Activated CD4-positive, alpha-beta T cell treated with anti-CD3 and anti-CD28 coated beads for 36 hours (primary cell): ENCODE data around the gene PSPH. TPM values are rescaled to one million over a fixed set of nuclear protein-coding genes. Genes with fewer than 3 reads are reported as not detected.

Experiments
- ATAC-seq: fragments of 200-7000 bp; cut with Tn5 transposase; one replicate; pipeline ENCODE4 v1.10.0; 2021; ENCODE audit warnings: mild to moderate bottlenecking, moderate library complexity
- CTCF ChIA-PET: fragments of 350-600 bp; sonication (Branson Sonifier 250); formaldehyde crosslinking; loops from one replicate; lab custom pipeline; 2021; ENCODE audit warnings: antibody characterized with exemption; lab: Charles Lee
- POLR2A ChIA-PET: fragments of 350-600 bp; sonication (Branson Sonifier 250); formaldehyde crosslinking; loops from one replicate; lab custom pipeline; 2021; ENCODE audit warnings: antibody characterized with exemption, inconsistent platforms; lab: Charles Lee
- DNase-seq: peaks from one replicate; pipeline ENCODE4 v3.0.0-alpha.2; 2020
- H3K27ac Mint-ChIP-seq: one replicate; pipeline ENCODE4 v1.8.0; 2021; ENCODE audit warnings: mixed read lengths
- H3K27me3 Mint-ChIP-seq: one replicate; pipeline ENCODE4 v1.8.0; 2021; ENCODE audit warnings: mixed read lengths
- H3K36me3 Mint-ChIP-seq: one replicate; pipeline ENCODE4 v1.8.0; 2021; ENCODE audit warnings: low read depth, mixed read lengths
- H3K4me1 Mint-ChIP-seq: one replicate; pipeline ENCODE4 v1.8.0; 2021; ENCODE audit warnings: mixed read lengths
- H3K4me3 Mint-ChIP-seq: one replicate; pipeline ENCODE4 v1.8.0; 2021; ENCODE audit warnings: mild to moderate bottlenecking, moderate library complexity, mixed read lengths
- H3K9me3 Mint-ChIP-seq: one replicate; pipeline ENCODE4 v1.8.0; 2021; ENCODE audit warnings: low read depth, mixed read lengths
- intact Hi-C, 2 experiments: fragments of 100-400 bp; cut with DNase I in 1 of 2; cut with micrococcal nuclease in 1 of 2; formaldehyde crosslinking; loops; one replicate each; pipeline versions ENCODE4 v1.14.2 to v1.15.1; 2022 to 2024; cut with DNase I, micrococcal nuclease
- total RNA-seq, 2 experiments: library from RNA; stranded (reverse); gene quantifications; one replicate each; pipeline ENCODE4 v1.2.3, GENCODE V29; 2021

PSPH gene
- total RNA-seq, 2 experiments from 2014 or later: 24.4 to 30.3 TPM

DNA sequence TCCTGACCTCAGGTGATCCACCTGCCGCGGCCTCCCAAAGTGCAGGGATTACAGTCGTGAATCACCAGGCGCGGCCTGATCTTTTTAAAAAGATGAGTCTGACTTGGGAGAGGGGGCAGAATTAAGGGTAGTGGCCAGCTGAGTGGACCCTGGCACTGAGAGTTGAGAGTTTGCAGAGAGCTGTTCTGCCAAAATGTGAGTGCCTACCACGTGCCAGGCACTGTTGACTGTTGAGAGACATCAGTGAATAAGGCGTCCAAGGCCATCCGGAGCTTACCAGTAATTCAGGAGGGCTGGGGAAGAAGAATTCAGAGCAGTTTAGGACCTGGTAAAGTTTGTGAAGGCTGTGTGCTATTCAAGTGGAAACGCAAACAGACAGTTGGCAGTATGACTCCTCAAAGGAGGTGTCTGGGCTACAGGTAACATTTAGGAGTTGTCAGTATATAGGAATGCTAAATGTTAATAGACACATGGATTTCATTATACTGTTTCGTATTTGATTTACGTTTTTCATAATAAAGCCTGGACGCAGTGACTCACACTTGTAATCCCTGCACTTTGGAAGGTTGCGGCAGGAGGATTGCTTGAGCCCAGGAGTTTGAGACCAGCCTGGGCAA lies 85.3 kb downstream of the PSPH start:
- H3K4me3 Mint-ChIP-seq: peak overlapping the region; percentile 86
- H3K4me1 Mint-ChIP-seq: peaks cover 40% of the 10 kb centered on the region
- no peaks in the 10 kb centered on the region for H3K9me3 Mint-ChIP-seq
- ChIA-PET POLR2A (interaction anchor here (1.2 kb wide), 1 partner anchor 85 kb away, joined by 4 read pairs; the partner anchor contains the start of gene PSPH), CTCF (interaction anchor here (1.5 kb wide), 1 partner anchor 11 kb away, joined by 6 read pairs; no protein-coding TSS in a partner anchor)
- no peaks in the 10 kb centered on the region for H3K27me3 Mint-ChIP-seq
- H3K27ac Mint-ChIP-seq: peak overlapping the region; percentile 42
- intact Hi-C loops: loop anchor here in 1 of 2 experiments (5.0 kb wide), 1 partner anchor 86 kb away; the partner anchor contains the start of genes CCT6A and PSPH
- no peak for ATAC-seq
- H3K36me3 Mint-ChIP-seq: peaks cover 22% of the 10 kb centered on the region
- no peak for DNase-seq

DNA sequence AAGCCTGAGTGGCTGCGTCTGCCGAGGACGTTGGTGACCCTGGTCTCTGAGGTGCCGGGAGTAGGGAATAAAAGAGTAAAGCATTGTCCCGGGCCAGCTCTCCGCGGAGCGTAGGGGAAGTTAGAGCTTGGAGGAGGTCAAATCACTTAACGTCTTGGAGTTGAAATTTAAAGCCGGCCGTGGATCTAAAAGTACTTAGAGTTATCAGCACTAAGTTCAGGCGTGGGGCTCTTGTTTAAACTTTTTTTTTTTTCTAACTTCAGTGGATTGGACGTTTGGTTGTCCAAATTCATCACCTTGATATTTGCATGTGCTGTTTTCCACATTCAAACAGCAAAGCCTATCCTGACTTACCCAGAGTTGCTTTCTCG lies 86.2 kb downstream of the PSPH start:
- intact Hi-C loops: loop anchor here in 1 of 2 experiments (5.0 kb wide), 1 partner anchor 87 kb away; the partner anchor contains the start of genes CCT6A and PSPH
- ATAC-seq (no peak), DNase-seq (no peak)
- Mint-ChIP-seq H3K9me3 (no peaks in the 10 kb centered on the region), H3K4me1 (peaks cover 36% of the 10 kb centered on the region), H3K36me3 (peaks cover 19% of the 10 kb centered on the region), H3K4me3 (peak overlapping the region; percentile 86), H3K27ac (peak overlapping the region; percentile 90), H3K27me3 (no peaks in the 10 kb centered on the region)
- ChIA-PET CTCF (interaction anchor here (0.6 to 1.5 kb wide), 8 partner anchors 10 to 324 kb away, joined by 3 to 6 read pairs (median 4); partner anchors contain the start of genes CCT6A and PSPH), POLR2A (no interaction called here)

DNA sequence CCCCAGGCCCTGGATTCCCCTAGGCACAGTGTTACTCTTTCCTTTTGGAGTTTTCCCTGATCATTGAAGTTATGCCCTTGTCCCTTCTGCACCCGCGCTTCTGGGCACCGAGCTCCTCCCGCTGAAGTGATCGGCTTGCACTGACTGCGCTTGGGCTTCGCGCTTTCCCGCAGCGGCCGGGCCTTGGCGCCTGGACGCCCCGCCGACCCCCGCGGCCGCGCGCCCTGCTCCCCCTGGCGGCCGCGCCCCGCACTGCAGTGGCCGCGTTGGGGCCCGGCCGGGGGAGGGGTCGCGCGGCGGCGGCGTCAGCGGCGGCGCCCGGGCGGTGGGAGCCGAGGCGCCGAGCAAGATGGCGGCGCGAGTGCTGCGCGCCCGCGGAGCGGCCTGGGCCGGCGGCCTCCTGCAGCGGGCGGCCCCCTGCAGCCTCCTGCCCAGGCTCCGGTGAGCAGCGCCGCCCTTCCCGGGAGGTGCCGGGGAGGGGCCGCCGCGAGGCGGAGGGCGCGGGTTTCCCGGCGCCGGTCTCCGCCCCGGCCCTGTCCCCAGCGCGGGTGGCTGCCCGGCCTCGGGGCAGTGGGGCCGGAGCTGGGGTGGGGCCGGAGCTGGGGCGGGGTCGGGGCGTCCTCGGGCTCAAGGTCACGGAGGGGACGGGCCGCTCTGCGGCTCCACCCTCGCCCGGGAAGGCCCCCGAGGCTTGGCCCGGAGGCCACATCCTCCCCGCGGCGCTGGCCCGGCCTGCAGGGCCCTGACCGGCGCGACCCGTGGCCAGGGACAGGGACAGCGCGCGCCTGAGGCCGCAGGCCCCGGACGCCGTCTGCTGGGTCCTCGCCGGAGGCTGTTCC lies 86.8 kb downstream of the PSPH start, which contains the start of gene NIPSNAP2:
Gene NIPSNAP2 (plus strand): TSS at position 325 of the 839 bp plus-strand sequence. CDS start 25 bp downstream, at position 350.
- Mint-ChIP-seq H3K4me1 (peaks cover 33% of the 10 kb centered on the region), H3K9me3 (no peaks in the 10 kb centered on the region), H3K27ac (peak within 1 kb of the TSS; percentile 90), H3K36me3 (peaks cover 19% of the 10 kb centered on the region), H3K27me3 (no peaks in the 10 kb centered on the region), H3K4me3 (peak within 1 kb of the TSS; percentile 86)
- DNase-seq (peak; percentile 81), ATAC-seq (peak; percentile 92)
- ChIA-PET CTCF (interaction anchor here (0.5 to 1.9 kb wide), 12 partner anchors 9 to 397 kb away, joined by 3 to 6 read pairs (median 4); partner anchors contain the start of genes CCT6A and PSPH), POLR2A (interaction anchor here (0.6 to 0.8 kb wide), 4 partner anchors 200 to 322 kb away, joined by 3 to 7 read pairs (median 4); no protein-coding TSS in a partner anchor)
- intact Hi-C loops: loop anchor here (1.0 to 5.0 kb wide), 8 partner anchors 13 to 323 kb away; partner anchors contain the start of genes CCT6A (in 2 of the 2), MRPS17 (in 2 of the 2), PSPH (in 2 of the 2) and CHCHD2 (in 1 of the 2)

DNA sequence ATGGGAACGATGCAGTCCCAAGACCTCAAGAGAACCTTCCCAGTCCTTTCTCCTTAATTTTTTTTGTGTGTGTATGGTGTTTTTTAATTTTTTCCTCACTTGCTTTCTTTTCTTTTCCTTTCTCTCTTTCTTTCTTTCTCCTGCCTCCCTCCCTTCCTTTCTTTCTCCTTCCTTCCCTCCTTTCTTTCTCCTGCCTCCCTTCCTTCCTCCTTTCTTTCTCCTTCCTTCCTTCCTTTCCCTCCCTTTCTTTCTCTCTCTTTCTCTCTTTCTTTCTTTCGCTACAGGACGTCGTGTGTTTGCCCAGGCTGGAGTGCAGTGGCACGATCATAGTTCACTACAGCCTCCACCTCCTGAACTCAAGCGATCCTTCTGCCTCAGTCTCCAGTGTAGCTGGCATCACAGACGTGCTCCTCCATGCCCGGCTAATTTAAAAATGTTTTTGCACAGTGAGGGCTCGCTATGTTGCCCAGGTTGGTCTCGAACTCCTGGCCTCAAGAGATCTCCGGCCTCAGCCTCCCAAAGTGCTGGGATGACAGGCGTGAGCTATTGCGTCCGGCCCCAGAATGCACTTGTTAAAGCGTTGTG lies 87.6 kb downstream of the PSPH start:
- Mint-ChIP-seq H3K9me3 (no peaks in the 10 kb centered on the region), H3K27ac (peak overlapping the region; percentile 69), H3K36me3 (peaks cover 17% of the 10 kb centered on the region), H3K4me1 (peaks cover 28% of the 10 kb centered on the region), H3K27me3 (no peaks in the 10 kb centered on the region), H3K4me3 (peak overlapping the region; percentile 64)
- ChIA-PET POLR2A (interaction anchor here (0.6 to 0.8 kb wide), 4 partner anchors 200 to 322 kb away, joined by 3 to 7 read pairs (median 4); no protein-coding TSS in a partner anchor), CTCF (interaction anchor here (0.5 to 1.9 kb wide), 5 partner anchors 8 to 396 kb away, joined by 3 to 4 read pairs (median 3); no protein-coding TSS in a partner anchor)
- DNase-seq (no peak), ATAC-seq (no peak)
- intact Hi-C loops: loop anchor here (1.0 to 5.0 kb wide), 7 partner anchors 12 to 322 kb away; partner anchors contain the start of genes MRPS17 (in 2 of the 2), CCT6A (in 1 of the 2), CHCHD2 (in 1 of the 2) and PSPH (in 1 of the 2)

DNA sequence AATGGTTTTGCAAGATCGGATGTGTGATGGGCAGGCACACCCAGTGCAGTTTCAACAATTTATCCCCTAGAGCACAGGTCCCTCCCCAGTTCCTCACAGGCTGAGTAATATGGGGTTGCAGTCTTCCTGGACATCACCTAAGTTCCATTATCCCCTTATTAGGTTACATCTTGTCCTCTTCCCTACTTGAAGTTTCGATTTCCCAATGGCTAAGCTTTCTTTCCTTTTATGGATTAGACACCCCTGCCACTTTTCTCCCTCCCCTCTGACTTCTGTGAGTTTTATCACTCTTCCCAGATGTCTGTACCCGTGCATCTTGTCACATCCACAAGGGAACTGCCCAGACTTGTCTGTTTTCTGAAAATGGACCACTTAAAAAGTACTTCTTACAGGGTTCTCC lies 89.2 kb downstream of the PSPH start:
- H3K27me3 Mint-ChIP-seq: no peaks in the 10 kb centered on the region
- CTCF ChIA-PET: interaction anchor here (0.6 kb wide), 1 partner anchor 16 kb away, joined by 4 read pairs; no protein-coding TSS in a partner anchor
- H3K4me3 Mint-ChIP-seq: no peak overlapping the region
- intact Hi-C loops: loop anchor here in 1 of 2 experiments (5.0 kb wide), 1 partner anchor 320 kb away; no protein-coding TSS in a partner anchor
- peaks cover 18% of the 10 kb centered on the region for H3K36me3 Mint-ChIP-seq
- no peaks in the 10 kb centered on the region for H3K9me3 Mint-ChIP-seq
- ATAC-seq: no peak
- H3K27ac Mint-ChIP-seq: no peak overlapping the region
- POLR2A ChIA-PET: no interaction called here
- H3K4me1 Mint-ChIP-seq: peaks cover 23% of the 10 kb centered on the region
- DNase-seq: no peak

Other genes with a start within 250 kb of the PSPH start
- gene SEPTIN14, start 188.7 kb downstream of the PSPH start, total RNA-seq: not detected
- gene ZNF713, start 164.0 kb downstream of the PSPH start, total RNA-seq: 1 to 10 TPM; 1.2 to 2.2 TPM
- gene MRPS17, start 99.6 kb downstream of the PSPH start, total RNA-seq: 10 to 100 TPM; 16.6 to 26.8 TPM
- gene NIPSNAP2, start 86.9 kb downstream of the PSPH start, total RNA-seq: 10 to 100 TPM; 60.5 to 69.8 TPM
- 100 to 1,000 TPM; 182 to 237 TPM for gene CCT6A, start 321 bp upstream of the PSPH start, total RNA-seq
- 100 to 1,000 TPM; 117 to 128 TPM for gene SUMF2, start 12.8 kb upstream of the PSPH start, total RNA-seq
- 1 to 10 TPM; 1.2 to 1.6 TPM for gene PHKG1, start 41.5 kb upstream of the PSPH start, total RNA-seq
- 100 to 1,000 TPM; 537 to 693 TPM for gene CHCHD2, start 55.0 kb upstream of the PSPH start, total RNA-seq
- gene NUPR2, start 65.0 kb upstream of the PSPH start, total RNA-seq: not detected